ENCODE data around the gene TSGA10.

The TSGA10 gene

GRCh38 chr2:99180755-99181623 is 26.2 kb upstream of the TSGA10 start, which contains the start of the genes MITD1 and MRPL30 (continued):
- TF ChIP-seq ZNF513 (tag by site-specific recombination; IDR thresholded peaks at IDR 0.05) (no peak; the same call in 1 of the 2 replicates), ZNF362 (tag by site-specific recombination; IDR thresholded peaks at IDR 0.05) (no peak), ZNF571 (tag by site-specific recombination; IDR thresholded peaks at IDR 0.05) (no peak), MYNN (tag by site-specific recombination; IDR thresholded peaks at IDR 0.05; ENCODE audit: borderline replicate concordance) (no peak), ZNF544 (tag by site-specific recombination; IDR thresholded peaks at IDR 0.05) (no peak), ZNF580 (tag by site-specific recombination; IDR thresholded peaks at IDR 0.05) (peak; percentile 96), ZNF423 (tag by site-specific recombination; IDR thresholded peaks at IDR 0.05) (no peak), ZNF830 (tag by site-specific recombination; IDR thresholded peaks at IDR 0.05; ENCODE audit: low read depth) (no peak), ZNF658 (tag by site-specific recombination; IDR thresholded peaks at IDR 0.05) (no peak), OSR2 (tag by site-specific recombination; IDR thresholded peaks at IDR 0.05) (peak; percentile 35), ZNF184 (tag by site-specific recombination; IDR thresholded peaks at IDR 0.05) (no peak; the same call in 1 of the 2 replicates), ZNF394 (tag by site-specific recombination; IDR thresholded peaks at IDR 0.05; ENCODE audit: borderline replicate concordance) (peak; percentile 68; the same call in 1 of the 2 replicates), ZBTB20 (tag by site-specific recombination; IDR thresholded peaks at IDR 0.05) (peak; percentile 33; the same call in 1 of the 2 replicates), ZNF843 (tag by site-specific recombination; IDR thresholded peaks at IDR 0.05) (peak; percentile 58), INSM2 (tag by site-specific recombination; IDR thresholded peaks at IDR 0.05) (peak; percentile 44; the same call in 1 of the 2 replicates), GLI2 (tag by site-specific recombination; IDR thresholded peaks at IDR 0.05; ENCODE audit: borderline replicate concordance, low read depth) (no peak), ZNF324 (tag by site-specific recombination; IDR thresholded peaks at IDR 0.05) (peak; percentile 95), TCF7L2 (IDR thresholded peaks at IDR 0.05; ENCODE audit: borderline replicate concordance, low read depth, low read length) (no peak), ZNF341 (tag by site-specific recombination; IDR thresholded peaks at IDR 0.05; ENCODE audit: low read depth) (no peak), PRDM6 (tag by site-specific recombination; IDR thresholded peaks at IDR 0.05) (no peak), SCRT1 (tag by site-specific recombination; IDR thresholded peaks at IDR 0.05; ENCODE audit: borderline replicate concordance) (no peak), GLIS1 (tag by site-specific recombination; IDR thresholded peaks at IDR 0.05) (0 out of 2 replicates have a peak, but pooled peaks have one; percentile 14), ZBTB7A (tag by site-specific recombination; IDR thresholded peaks at IDR 0.05; ENCODE audit: low read depth) (peak; percentile 70; the same call in 1 of the 2 replicates), ZNF624 (tag by site-specific recombination; IDR thresholded peaks at IDR 0.05) (0 out of 2 replicates have a peak, but pooled peaks have one; percentile 26), ZNF311 (tag by site-specific recombination; IDR thresholded peaks at IDR 0.05; ENCODE audit: borderline replicate concordance) (no peak), ZNF292 (tag by site-specific recombination; IDR thresholded peaks at IDR 0.05; ENCODE audit: borderline replicate concordance, low read depth) (no peak), AEBP2 (tag by site-specific recombination; IDR thresholded peaks at IDR 0.05; ENCODE audit: borderline replicate concordance) (no peak), ZNF18 (tag by site-specific recombination; IDR thresholded peaks at IDR 0.05) (no peak), ZNF335 (tag by site-specific recombination; conservative IDR thresholded peaks at IDR 0.05) (peak; percentile 89), YY1 (tag by site-specific recombination; IDR thresholded peaks at IDR 0.05) (peak; percentile 60; the same call in 1 of the 2 replicates)
